ENCODE results near the gene MYOT. TPM values are rescaled to one million over a fixed set of nuclear protein-coding genes. Genes with fewer than 3 reads are reported as not detected.
A peak's percentile ranks its signal among the peaks of the same experiment; 100 is the strongest.

The MYOT gene
- total RNA-seq, 1 experiment from 2014 or later = not detected

GRCh38 chr5:137831526-137831925 lies 36.1 kb upstream of the MYOT start:
- peaks cover 14% of the 10 kb centered on the region for H3K4me1 Mint-ChIP-seq (ENCODE audit: low read depth, unreplicated experiment)
- ChIA-PET POLR2A (no interaction called here), CTCF (no interaction called here)
- no peak overlapping the region for H3K4me3 Mint-ChIP-seq (ENCODE audit: unreplicated experiment)
- intact Hi-C loops (cut with micrococcal nuclease; ENCODE audit: unreplicated experiment) = loop anchor here (5.0 kb wide), 1 partner anchor 61 kb away; no protein-coding TSS in a partner anchor
- H3K27me3 Mint-ChIP-seq (ENCODE audit: insufficient read depth, unreplicated experiment) = no peaks in the 10 kb centered on the region
- H3K36me3 Mint-ChIP-seq (ENCODE audit: insufficient read depth, unreplicated experiment) = no peaks in the 10 kb centered on the region
- Histone ChIP-seq H3K4me3 (ENCODE audit: low read depth, low read length) (no peak overlapping the region), H3K4me1 (peaks cover 30% of the 10 kb centered on the region), H3K36me3 (ENCODE audit: control insufficient read depth, insufficient read depth, low read length) (no peaks in the 10 kb centered on the region), H3K27me3 (replicated peaks; ENCODE audit: control insufficient read depth, insufficient read depth, low read length) (no peaks in the 10 kb centered on the region), H3K9me3 (no peaks in the 10 kb centered on the region)
- TF ChIP-seq CTCF (IDR thresholded peaks at IDR 0.05; ENCODE audit: insufficient read depth in 1 of 2, low read depth in 1 of 2, low read length in 1 of 2, severe bottlenecking in 1 of 2, unreplicated experiment in 1 of 2) = peak in 1 of 2 experiments; percentile 9
- no peak for DNase-seq
- no peak overlapping the region for H3K27ac Mint-ChIP-seq (ENCODE audit: unreplicated experiment)
- no peaks in the 10 kb centered on the region for H3K9me3 Mint-ChIP-seq (ENCODE audit: unreplicated experiment)
- BruUV-seq (replicated peaks) = no TSS peak

- no peaks in the 10 kb centered on the region for H3K36me3 Mint-ChIP-seq (ENCODE audit: insufficient read depth, unreplicated experiment)
- Histone ChIP-seq H3K9me3 (no peaks in the 10 kb centered on the region), H3K4me3 (ENCODE audit: low read depth, low read length) (no peak overlapping the region), H3K4me1 (peaks cover 30% of the 10 kb centered on the region), H3K36me3 (ENCODE audit: control insufficient read depth, insufficient read depth, low read length) (no peaks in the 10 kb centered on the region), H3K27me3 (replicated peaks; ENCODE audit: control insufficient read depth, insufficient read depth, low read length) (no peaks in the 10 kb centered on the region)
- H3K27ac Mint-ChIP-seq (ENCODE audit: unreplicated experiment) = no peak overlapping the region
- CTCF ChIA-PET = no interaction called here
- H3K4me3 Mint-ChIP-seq (ENCODE audit: unreplicated experiment) = no peak overlapping the region
- intact Hi-C loops (cut with micrococcal nuclease; ENCODE audit: unreplicated experiment) = loop anchor here (5.0 kb wide), 1 partner anchor 60 kb away; no protein-coding TSS in a partner anchor
- TF ChIP-seq CTCF (IDR thresholded peaks at IDR 0.05; ENCODE audit: insufficient read depth in 1 of 2, low read depth in 1 of 2, low read length in 1 of 2, severe bottlenecking in 1 of 2, unreplicated experiment in 1 of 2) = no peak
- no peak for DNase-seq
- H3K4me1 Mint-ChIP-seq (ENCODE audit: low read depth, unreplicated experiment) = peaks cover 18% of the 10 kb centered on the region
- POLR2A ChIA-PET = no interaction called here
- H3K27me3 Mint-ChIP-seq (ENCODE audit: insufficient read depth, unreplicated experiment) = no peaks in the 10 kb centered on the region
- no peaks in the 10 kb centered on the region for H3K9me3 Mint-ChIP-seq (ENCODE audit: unreplicated experiment)
- no TSS peak for BruUV-seq (replicated peaks)
Measured at GRCh38 chr5:137832416-137832815, 35.2 kb upstream of the MYOT start.

- intact Hi-C loops (cut with micrococcal nuclease; ENCODE audit: unreplicated experiment) = loop anchor here (5.0 kb wide), 1 partner anchor 59 kb away; no protein-coding TSS in a partner anchor
- H3K9me3 ChIP-seq = no peaks in the 10 kb centered on the region
- BruUV-seq (replicated peaks) = no TSS peak
Measured at GRCh38 chr5:137833463-137833862, 34.2 kb upstream of the MYOT start.

More at GRCh38 chr5:137833463-137833862, 34.2 kb upstream of the MYOT start:
- no peaks in the 10 kb centered on the region for H3K9me3 Mint-ChIP-seq (ENCODE audit: unreplicated experiment)
- H3K4me1 ChIP-seq = peaks cover 30% of the 10 kb centered on the region
- no peaks in the 10 kb centered on the region for H3K27me3 ChIP-seq (replicated peaks; ENCODE audit: control insufficient read depth, insufficient read depth, low read length)
- no peak overlapping the region for H3K4me3 ChIP-seq (ENCODE audit: low read depth, low read length)
- peak overlapping the region; percentile 42 for H3K27ac Mint-ChIP-seq (ENCODE audit: unreplicated experiment)
- TF ChIP-seq CTCF (IDR thresholded peaks at IDR 0.05; ENCODE audit: insufficient read depth in 1 of 2, low read depth in 1 of 2, low read length in 1 of 2, severe bottlenecking in 1 of 2, unreplicated experiment in 1 of 2) = no peak
- H3K4me1 Mint-ChIP-seq (ENCODE audit: low read depth, unreplicated experiment) = peaks cover 18% of the 10 kb centered on the region
- H3K36me3 ChIP-seq (ENCODE audit: control insufficient read depth, insufficient read depth, low read length) = no peaks in the 10 kb centered on the region
- H3K27me3 Mint-ChIP-seq (ENCODE audit: insufficient read depth, unreplicated experiment) = no peaks in the 10 kb centered on the region
- DNase-seq = peak; percentile 78 to 88
- ChIA-PET CTCF (interaction anchor here (0.7 kb wide), 2 partner anchors 55 to 204 kb away, joined by 3 to 4 read pairs; no protein-coding TSS in a partner anchor), POLR2A (interaction anchor here (0.6 to 1.0 kb wide), 2 partner anchors 9 to 1196 kb away, joined by 4 to 7 read pairs; no protein-coding TSS in a partner anchor)
- H3K36me3 Mint-ChIP-seq (ENCODE audit: insufficient read depth, unreplicated experiment) = no peaks in the 10 kb centered on the region
- no peak overlapping the region for H3K4me3 Mint-ChIP-seq (ENCODE audit: unreplicated experiment)
